HG03558 (cell line): ENCODE results near the gene WWOX.

Experiments used
- ATAC-seq: cut with Tn5 transposase; IDR thresholded peaks from one replicate; pipeline ENCODE4 v1.9.1; 2021; ENCODE audit warnings: moderate number of reproducible peaks; ENCODE audit not compliant: unreplicated experiment; ENCODE audit errors: extremely low read depth

The WWOX gene

GRCh38 chr16:78718141-78718540 lies 618.7 kb downstream of the WWOX start:
- ATAC-seq = no peak

DNA sequence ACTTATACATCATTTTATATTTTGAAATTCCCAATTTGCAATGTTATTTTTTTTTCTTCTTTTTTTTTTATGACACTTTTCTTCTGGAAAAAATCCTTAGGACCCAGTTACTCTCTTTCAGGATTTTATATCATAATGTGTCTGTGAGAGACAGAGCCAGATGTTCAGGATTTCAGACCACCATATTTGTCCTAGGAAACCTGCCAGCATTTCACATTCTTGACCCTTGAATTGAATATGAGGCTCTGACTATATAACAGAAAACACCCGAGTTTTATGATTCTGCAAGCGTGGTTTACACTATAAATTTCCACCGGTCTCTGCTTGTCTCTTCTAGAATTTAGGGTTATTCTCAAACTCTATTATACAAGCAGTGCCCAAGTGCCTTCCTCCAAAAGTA lies 621.0 kb downstream of the WWOX start:
- no peak for ATAC-seq

- ATAC-seq = no peak
These were observed 628.1 kb downstream of the WWOX start for GRCh38 chr16:78727536-78727935.

- no peak for ATAC-seq
These were observed 630.2 kb downstream of the WWOX start for GRCh38 chr16:78729687-78730086.

DNA sequence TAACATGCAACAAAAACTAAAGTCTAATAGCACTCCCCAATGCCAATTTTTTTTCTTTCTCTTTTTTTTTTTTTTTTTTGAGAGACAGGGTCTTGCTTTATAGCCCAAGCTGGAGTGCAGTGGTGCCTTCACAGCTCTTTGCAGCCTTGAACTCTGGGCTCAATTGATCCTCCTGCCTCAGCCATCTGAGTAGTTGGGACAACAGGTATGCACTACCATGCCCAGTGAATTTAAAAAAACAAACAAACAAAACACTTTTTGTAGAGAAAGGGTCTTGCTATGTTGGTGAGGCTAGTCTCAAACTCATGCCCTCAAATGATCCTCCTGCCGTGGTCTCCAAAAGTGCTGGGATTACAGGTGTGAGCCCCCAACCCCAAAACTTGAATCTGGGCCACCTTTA lies 632.3 kb downstream of the WWOX start:
- no peak for ATAC-seq

- ATAC-seq = no peak
These were observed 633.2 kb downstream of the WWOX start for GRCh38 chr16:78732696-78733095.

DNA sequence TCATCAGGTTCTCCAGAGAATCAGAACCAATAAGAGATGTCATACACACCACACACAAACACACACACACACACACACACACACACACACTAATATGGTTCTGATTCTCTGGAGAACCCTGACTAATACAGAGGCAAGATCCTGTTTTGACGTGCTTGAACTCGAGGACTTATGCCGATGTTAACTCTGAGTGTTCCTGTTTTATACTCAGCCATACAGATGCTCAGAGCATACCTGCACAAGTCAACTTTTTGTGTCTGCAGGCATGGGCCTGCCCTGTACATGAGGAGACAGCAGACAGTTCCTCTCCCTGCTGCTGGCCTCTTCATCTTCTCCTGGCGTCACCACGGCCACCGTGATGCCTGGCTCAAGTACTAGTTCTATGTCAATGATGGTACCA lies 635.9 kb downstream of the WWOX start:
- no peak for ATAC-seq

DNA sequence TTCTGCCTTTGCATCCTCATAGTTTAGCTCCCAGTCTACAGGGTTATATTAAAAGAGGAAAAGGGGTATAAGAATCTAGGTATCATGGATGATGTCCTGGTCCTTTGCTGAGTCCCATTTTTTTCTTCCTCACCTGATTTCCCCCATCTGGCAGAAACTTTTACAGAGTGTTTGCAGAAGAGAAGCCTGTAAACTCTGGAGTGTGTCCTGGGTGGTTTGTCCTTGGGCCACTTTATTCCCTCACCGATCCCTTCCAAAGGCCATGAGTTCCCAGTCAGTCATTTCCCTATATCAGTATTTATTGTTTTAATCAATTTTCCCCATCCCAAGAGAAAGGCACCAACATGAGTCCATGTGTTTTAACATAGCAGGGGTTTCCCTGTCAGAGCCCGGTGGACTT lies 638.2 kb downstream of the WWOX start:
- ATAC-seq = no peak

DNA sequence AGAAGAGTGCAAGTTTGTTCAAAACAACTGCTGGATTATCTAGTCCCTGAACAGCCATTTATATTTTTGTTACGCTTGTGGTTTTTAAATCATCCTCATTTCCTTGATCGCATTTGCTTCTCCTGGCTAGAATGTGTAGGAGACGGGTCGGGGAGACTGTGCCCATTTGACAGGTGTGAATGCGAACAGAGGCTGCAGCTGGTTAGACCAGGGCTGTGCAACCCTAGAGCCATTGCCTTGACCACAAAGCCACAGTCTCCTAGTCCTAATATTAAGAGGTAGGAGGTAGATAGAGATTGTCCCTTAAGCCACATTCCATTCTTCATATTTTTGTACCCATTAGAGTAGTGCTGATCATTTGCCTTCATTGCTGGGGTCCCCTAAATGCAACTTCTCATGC lies 639.1 kb downstream of the WWOX start:
- ATAC-seq = no peak

- ATAC-seq = no peak
These were observed 640.8 kb downstream of the WWOX start for GRCh38 chr16:78740269-78740668.

GRCh38 chr16:78742501-78743283 lies 643.2 kb downstream of the WWOX start:
- peak; percentile 77 for ATAC-seq

GRCh38 chr16:78743556-78743955 lies 644.1 kb downstream of the WWOX start:
- ATAC-seq = no peak

GRCh38 chr16:78744099-78744498 lies 644.6 kb downstream of the WWOX start:
- no peak for ATAC-seq

DNA sequence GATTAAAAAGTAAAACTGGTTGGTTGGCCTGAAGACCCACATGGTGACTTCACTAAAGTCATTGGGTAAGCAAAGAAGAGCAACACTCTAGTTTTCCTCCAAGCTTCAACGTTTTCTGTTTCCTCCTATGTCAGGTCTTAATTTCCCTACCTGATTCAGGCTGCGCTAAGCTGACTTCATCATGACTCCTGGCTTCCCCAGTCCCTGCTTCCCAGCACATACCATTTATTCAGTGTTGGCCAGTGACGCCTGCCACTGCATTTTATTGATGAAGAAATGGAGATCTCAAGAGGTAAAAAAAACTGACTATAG lies 645.3 kb downstream of the WWOX start:
- no peak for ATAC-seq

GRCh38 chr16:78745108-78746019 lies 645.9 kb downstream of the WWOX start:
- no peak for ATAC-seq

- ATAC-seq = no peak
These were observed 647.3 kb downstream of the WWOX start for GRCh38 chr16:78746718-78747117.

- no peak for ATAC-seq
These were observed 648.9 kb downstream of the WWOX start for GRCh38 chr16:78748220-78748929.

- no peak for ATAC-seq
These were observed 650.4 kb downstream of the WWOX start for GRCh38 chr16:78749745-78750268.

GRCh38 chr16:78750611-78751010 lies 651.2 kb downstream of the WWOX start:
- ATAC-seq = no peak

DNA sequence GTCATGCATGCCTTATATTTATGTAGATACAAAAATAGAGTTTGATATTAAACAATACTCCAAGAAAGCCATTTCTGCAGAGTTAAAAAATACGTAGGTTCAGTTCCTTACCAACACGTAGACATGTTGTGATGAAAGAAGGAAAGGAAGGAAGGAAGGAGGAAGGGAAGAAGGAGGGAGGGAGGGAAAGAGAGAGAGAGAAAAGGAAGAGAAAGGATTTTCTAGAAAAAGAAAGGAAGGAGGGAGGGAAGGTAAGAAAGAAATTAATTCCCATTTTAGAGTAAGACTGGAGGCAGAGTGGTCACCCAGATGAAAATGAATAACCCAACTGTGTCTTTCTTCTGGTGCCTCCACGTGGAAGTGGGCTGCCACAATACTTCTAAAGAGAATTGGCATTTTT lies 652.1 kb downstream of the WWOX start:
- ATAC-seq = no peak

GRCh38 chr16:78754713-78755112 lies 655.3 kb downstream of the WWOX start:
- ATAC-seq = no peak
